ENCODE results near the gene ACAT1.

DNA sequence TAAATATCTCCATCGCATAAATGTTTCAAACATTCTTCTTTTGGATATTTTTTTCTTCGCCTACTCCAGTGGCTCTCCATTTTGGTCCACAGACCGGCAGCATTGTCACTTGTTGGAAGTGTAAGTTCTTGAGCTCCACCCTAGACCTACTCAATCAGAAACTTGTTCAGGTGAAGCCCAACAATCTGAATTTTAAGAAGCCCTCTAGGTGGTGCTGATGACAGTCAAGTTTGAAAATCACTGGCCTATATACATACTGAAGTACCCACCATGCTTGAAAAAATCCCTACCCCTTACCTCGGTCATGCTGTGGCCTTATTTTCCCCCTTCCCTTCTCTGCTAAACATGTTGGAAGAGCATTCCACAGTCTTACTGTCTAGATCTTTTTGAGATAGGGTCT lies 10.2 kb upstream of the ACAT1 start:
- TF ChIP-seq, protein P1, sequence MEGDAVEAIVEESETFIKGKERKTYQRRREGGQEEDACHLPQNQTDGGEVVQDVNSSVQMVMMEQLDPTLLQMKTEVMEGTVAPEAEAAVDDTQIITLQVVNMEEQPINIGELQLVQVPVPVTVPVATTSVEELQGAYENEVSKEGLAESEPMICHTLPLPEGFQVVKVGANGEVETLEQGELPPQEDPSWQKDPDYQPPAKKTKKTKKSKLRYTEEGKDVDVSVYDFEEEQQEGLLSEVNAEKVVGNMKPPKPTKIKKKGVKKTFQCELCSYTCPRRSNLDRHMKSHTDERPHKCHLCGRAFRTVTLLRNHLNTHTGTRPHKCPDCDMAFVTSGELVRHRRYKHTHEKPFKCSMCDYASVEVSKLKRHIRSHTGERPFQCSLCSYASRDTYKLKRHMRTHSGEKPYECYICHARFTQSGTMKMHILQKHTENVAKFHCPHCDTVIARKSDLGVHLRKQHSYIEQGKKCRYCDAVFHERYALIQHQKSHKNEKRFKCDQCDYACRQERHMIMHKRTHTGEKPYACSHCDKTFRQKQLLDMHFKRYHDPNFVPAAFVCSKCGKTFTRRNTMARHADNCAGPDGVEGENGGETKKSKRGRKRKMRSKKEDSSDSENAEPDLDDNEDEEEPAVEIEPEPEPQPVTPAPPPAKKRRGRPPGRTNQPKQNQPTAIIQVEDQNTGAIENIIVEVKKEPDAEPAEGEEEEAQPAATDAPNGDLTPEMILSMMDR (conservative IDR thresholded peaks at IDR 0.05 in 1 of 2, IDR thresholded peaks at IDR 0.05 in 1 of 2; ENCODE audit: extremely low read depth in 1 of 2, insufficient read depth in 1 of 2, low read depth in 1 of 2, low read length in 2 of 2) = no peak
- no peak for TF ChIP-seq EZH2 (IDR thresholded peaks at IDR 0.05; ENCODE audit: borderline replicate concordance, low read length)

Data from mammary epithelial cell (primary cell).